Measurements from ENCODE around the gene NPM1.

Gene NPM1

GRCh38 chr5:171410181-171410580, 22.5 kb downstream of the NPM1 start:
- no peak for TF ChIP-seq YY1 (IDR thresholded peaks at IDR 0.05; ENCODE audit: low read depth)
- TF ChIP-seq CREB1 (IDR thresholded peaks at IDR 0.05; ENCODE audit: low read depth), result no peak

DNA sequence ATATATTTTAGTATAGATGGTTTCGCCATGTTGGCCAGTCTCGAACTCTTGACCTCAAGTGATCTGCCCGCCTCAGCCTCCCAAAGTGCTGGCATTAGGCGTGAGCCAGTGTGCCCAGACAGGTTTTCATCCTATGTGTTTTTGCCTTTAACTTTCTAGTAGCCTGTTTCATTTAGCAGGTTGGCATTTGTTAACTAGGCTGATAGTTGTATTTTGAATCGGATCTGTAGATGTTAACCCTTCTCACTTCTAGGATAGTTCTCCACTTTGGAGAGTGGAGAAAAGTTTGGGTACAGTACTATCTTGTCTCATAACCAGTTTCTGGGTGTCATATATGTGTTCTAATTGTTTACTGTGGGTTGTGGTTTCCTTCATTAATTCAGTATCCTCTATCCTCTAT, 24.5 kb downstream of the NPM1 start:
- no peak for TF ChIP-seq TCF12 (IDR thresholded peaks at IDR 0.05; ENCODE audit: low read depth)
- no peak for TF ChIP-seq REST (IDR thresholded peaks at IDR 0.05; ENCODE audit: low read depth)
- no peak for TF ChIP-seq CREB1 (IDR thresholded peaks at IDR 0.05; ENCODE audit: low read depth)
- TF ChIP-seq, protein P1, sequence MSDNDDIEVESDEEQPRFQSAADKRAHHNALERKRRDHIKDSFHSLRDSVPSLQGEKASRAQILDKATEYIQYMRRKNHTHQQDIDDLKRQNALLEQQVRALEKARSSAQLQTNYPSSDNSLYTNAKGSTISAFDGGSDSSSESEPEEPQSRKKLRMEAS (IDR thresholded peaks at IDR 0.05), result no peak
- TF ChIP-seq CEBPB (IDR thresholded peaks at IDR 0.05), result no peak
- TF ChIP-seq, protein P2, sequence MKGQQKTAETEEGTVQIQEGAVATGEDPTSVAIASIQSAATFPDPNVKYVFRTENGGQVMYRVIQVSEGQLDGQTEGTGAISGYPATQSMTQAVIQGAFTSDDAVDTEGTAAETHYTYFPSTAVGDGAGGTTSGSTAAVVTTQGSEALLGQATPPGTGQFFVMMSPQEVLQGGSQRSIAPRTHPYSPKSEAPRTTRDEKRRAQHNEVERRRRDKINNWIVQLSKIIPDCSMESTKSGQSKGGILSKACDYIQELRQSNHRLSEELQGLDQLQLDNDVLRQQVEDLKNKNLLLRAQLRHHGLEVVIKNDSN (IDR thresholded peaks at IDR 0.05), result no peak
- no peak for TF ChIP-seq FOXM1 (IDR thresholded peaks at IDR 0.05; ENCODE audit: borderline replicate concordance, low read depth)
- TF ChIP-seq ZBTB7A (IDR thresholded peaks at IDR 0.05; ENCODE audit: low read depth), result no peak
- TF ChIP-seq TEAD4 (IDR thresholded peaks at IDR 0.05), result no peak
- no peak for TF ChIP-seq RAD21 (IDR thresholded peaks at IDR 0.05; ENCODE audit: low read depth)

DNA sequence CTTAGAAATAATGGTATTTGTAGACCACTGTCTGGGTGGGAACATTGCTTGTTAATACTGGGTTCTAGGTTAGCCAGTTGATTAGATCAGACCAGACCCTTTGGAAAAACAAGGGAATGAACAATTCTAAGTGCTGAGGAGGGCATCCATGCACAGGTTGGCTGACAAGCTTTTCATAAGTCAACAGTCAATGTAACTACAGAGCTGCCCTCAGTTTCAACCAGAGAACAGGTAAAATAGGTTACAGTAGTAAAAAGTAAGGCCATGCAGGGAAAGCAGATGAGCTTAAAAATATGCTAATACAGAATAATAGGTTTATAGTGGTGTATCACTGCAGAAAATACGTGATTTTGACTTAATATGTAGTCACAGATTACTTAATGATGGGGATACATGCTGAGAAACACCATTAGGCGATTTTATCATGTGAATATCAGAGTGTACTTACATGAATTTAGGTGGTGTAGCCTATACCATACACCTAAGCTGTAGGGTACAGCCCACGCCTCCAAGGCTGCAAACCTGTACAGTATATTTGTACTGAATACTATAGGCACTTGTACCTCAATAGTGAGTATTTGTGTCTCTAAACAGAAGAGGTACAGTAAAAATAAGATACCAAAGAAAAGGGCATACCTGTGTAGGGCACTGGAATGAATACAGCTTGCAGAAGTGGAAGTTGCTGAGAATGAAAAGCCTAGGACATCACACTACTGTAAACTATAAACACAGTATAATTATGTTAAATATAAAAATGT, 25.7 kb downstream of the NPM1 start:
- no peak for TF ChIP-seq CREB1 (IDR thresholded peaks at IDR 0.05; ENCODE audit: low read depth)
- no peak for TF ChIP-seq NFIC (IDR thresholded peaks at IDR 0.05)
- TF ChIP-seq TEAD4 (IDR thresholded peaks at IDR 0.05), result no peak
- TF ChIP-seq CEBPB (IDR thresholded peaks at IDR 0.05), result no peak
- TF ChIP-seq RAD21 (IDR thresholded peaks at IDR 0.05; ENCODE audit: low read depth), result no peak
- no peak for TF ChIP-seq ZBTB7A (IDR thresholded peaks at IDR 0.05; ENCODE audit: low read depth)
- TF ChIP-seq TCF12 (IDR thresholded peaks at IDR 0.05; ENCODE audit: low read depth), result no peak
- TF ChIP-seq YY1 (IDR thresholded peaks at IDR 0.05; ENCODE audit: low read depth), result no peak
- no peak for TF ChIP-seq EP300 (IDR thresholded peaks at IDR 0.05; ENCODE audit: borderline replicate concordance)
- TF ChIP-seq, protein P1 (IDR thresholded peaks at IDR 0.05), result no peak
- no peak for TF ChIP-seq EGR1 (IDR thresholded peaks at IDR 0.05)
- TF ChIP-seq TAF1 (IDR thresholded peaks at IDR 0.05; ENCODE audit: low read depth), result no peak
- TF ChIP-seq REST (IDR thresholded peaks at IDR 0.05; ENCODE audit: low read depth), result no peak
- TF ChIP-seq, protein P2 (IDR thresholded peaks at IDR 0.05), result no peak
- no peak for TF ChIP-seq FOXM1 (IDR thresholded peaks at IDR 0.05; ENCODE audit: borderline replicate concordance, low read depth)

- TF ChIP-seq TCF12 (IDR thresholded peaks at IDR 0.05; ENCODE audit: low read depth) (no peak), TAF1 (IDR thresholded peaks at IDR 0.05; ENCODE audit: low read depth) (no peak), NFIC (IDR thresholded peaks at IDR 0.05) (no peak), EGR1 (IDR thresholded peaks at IDR 0.05) (no peak), CREB1 (IDR thresholded peaks at IDR 0.05; ENCODE audit: low read depth) (no peak), TEAD4 (IDR thresholded peaks at IDR 0.05) (no peak), CEBPB (IDR thresholded peaks at IDR 0.05) (no peak), EP300 (IDR thresholded peaks at IDR 0.05; ENCODE audit: borderline replicate concordance) (no peak)
- TF ChIP-seq, protein P2 (IDR thresholded peaks at IDR 0.05), result no peak
- TF ChIP-seq, protein P1 (IDR thresholded peaks at IDR 0.05), result no peak
Observed at GRCh38 chr5:171415115-171415730, 27.6 kb downstream of the NPM1 start.
